Measurements from ENCODE around the gene CYP19A1.
A peak's percentile ranks its signal among the peaks of the same experiment; 100 is the strongest.

Gene CYP19A1

DNA sequence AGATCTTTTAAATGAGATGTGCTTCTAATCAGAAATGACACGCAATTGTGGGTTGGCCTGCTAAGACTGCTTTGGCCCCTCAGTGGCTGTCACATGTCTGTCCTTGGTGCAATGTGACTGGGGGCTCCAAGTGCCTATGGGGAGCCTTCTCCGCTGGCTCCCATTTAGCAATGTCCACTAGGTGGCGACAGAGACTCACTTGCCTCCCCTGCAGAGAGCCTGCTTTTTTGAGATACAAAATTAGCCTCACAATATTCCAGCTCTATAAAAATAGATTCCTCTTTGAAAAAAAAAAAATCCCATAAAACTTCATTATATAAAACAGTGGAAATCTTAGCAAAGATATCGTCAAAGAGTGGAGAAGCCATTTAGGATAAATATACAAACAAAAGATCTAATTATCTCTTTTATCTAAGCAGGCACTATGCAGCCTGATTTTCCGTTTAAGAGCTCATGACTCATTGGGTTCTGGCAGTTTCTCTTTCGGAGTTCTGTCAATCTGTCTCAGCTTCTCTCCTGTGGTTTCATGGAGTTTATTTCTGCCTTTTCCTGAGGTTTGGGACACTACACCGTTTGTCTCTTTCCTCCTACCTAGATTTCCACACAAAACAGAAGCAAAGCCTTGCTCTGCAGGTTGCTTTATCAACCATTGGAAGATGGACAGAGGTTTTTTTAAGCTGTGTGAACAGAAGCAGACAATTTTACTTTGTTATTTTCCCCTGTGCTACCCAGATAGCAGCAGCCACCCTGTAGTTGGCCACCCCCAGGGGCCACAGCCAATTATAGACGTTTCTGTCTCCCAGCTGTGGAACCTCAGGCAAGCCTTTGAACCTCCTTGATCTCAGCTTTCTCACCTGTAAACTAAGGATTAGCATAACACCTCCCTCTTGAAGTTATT lies 175.3 kb downstream of the CYP19A1 start:
- no peak for DNase-seq (ENCODE audit: low read depth, low spot score)
- CTCF ChIA-PET: interaction anchor here (0.6 to 9.3 kb wide), 65 partner anchors 9 to 374 kb away, joined by 3 to 220 read pairs (median 5); no protein-coding TSS in a partner anchor
- POLR2A ChIA-PET: interaction anchor here (1.5 kb wide), 1 partner anchor 30 kb away, joined by 3 read pairs; no protein-coding TSS in a partner anchor
- H3K4me3 ChIP-seq (ENCODE audit: low read depth, low read length): peak overlapping the region; percentile 39
- TF ChIP-seq, protein P1, sequence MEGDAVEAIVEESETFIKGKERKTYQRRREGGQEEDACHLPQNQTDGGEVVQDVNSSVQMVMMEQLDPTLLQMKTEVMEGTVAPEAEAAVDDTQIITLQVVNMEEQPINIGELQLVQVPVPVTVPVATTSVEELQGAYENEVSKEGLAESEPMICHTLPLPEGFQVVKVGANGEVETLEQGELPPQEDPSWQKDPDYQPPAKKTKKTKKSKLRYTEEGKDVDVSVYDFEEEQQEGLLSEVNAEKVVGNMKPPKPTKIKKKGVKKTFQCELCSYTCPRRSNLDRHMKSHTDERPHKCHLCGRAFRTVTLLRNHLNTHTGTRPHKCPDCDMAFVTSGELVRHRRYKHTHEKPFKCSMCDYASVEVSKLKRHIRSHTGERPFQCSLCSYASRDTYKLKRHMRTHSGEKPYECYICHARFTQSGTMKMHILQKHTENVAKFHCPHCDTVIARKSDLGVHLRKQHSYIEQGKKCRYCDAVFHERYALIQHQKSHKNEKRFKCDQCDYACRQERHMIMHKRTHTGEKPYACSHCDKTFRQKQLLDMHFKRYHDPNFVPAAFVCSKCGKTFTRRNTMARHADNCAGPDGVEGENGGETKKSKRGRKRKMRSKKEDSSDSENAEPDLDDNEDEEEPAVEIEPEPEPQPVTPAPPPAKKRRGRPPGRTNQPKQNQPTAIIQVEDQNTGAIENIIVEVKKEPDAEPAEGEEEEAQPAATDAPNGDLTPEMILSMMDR (IDR thresholded peaks at IDR 0.05; ENCODE audit: insufficient read depth, low read length, missing control alignments): peak; percentile 85

DNA sequence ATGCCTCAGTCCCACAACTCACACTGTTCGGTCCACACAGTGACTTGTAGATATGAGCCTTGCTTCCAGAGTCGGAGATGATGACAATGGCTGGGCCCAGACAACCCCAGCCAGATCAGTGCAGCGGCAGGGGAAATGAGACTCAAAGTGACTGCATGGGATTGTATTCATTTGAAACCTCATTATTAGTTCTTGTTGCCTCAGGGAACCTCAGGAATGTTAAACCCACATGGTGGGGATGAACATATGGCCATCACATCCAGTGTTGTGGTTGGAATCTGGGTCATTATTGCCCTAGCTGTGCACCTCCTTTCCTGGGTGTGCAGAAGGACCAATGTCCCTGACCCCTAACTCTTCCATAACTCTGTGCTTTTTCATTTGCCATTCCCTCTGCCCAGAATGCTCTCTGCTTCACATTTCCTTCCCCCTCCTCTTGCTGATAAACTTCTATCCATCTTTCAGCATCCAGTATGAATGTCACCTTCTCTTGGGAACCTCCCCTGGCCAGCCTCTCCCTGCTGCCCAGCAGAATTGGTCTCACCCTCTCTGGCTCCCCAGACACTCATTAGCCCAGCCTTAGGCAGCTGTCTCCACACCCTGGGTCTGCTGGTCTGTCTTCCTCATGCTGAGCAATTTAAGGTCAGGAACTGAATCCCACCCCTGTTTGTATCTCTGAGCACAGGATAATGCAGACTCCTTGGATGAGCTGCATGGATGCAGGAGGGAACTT lies 176.7 kb downstream of the CYP19A1 start:
- POLR2A ChIA-PET: interaction anchor here (1.5 kb wide), 1 partner anchor 29 kb away, joined by 3 read pairs; no protein-coding TSS in a partner anchor
- TF ChIP-seq, protein P1 (IDR thresholded peaks at IDR 0.05; ENCODE audit: insufficient read depth, low read length, missing control alignments): no peak
- H3K4me3 ChIP-seq (ENCODE audit: low read depth, low read length): no peak overlapping the region
- DNase-seq (ENCODE audit: low read depth, low spot score): no peak
- CTCF ChIA-PET: interaction anchor here (1.1 to 9.3 kb wide), 30 partner anchors 9 to 333 kb away, joined by 3 to 220 read pairs (median 12); no protein-coding TSS in a partner anchor

GRCh38 chr15:51160484-51160883 lies 177.9 kb downstream of the CYP19A1 start:
- no peak overlapping the region for H3K4me3 ChIP-seq (ENCODE audit: low read depth, low read length)
- CTCF ChIA-PET: interaction anchor here (1.2 to 9.3 kb wide), 7 partner anchors 8 to 242 kb away, joined by 3 to 220 read pairs (median 106); no protein-coding TSS in a partner anchor
- no peak for DNase-seq (ENCODE audit: low read depth, low spot score)
- POLR2A ChIA-PET: no interaction called here
- TF ChIP-seq, protein P1 (IDR thresholded peaks at IDR 0.05; ENCODE audit: insufficient read depth, low read length, missing control alignments): no peak
